Mesendoderm (in vitro differentiated cells): Measurements from ENCODE around the gene OR56A4.

Experiments
- DNase-seq: peaks from one replicate; pipeline ENCODE4 v3.0.0; 2013
- H2AK5ac ChIP-seq: 2 replicates; pipeline ENCODE4 v1.6.1; 2013; ENCODE audit warnings: low read length, inconsistent platforms
- H2BK120ac ChIP-seq: 2 replicates; pipeline ENCODE4 v1.6.1; 2013; ENCODE audit warnings: low read depth, mild to moderate bottlenecking, low read length, moderate library complexity, mixed read lengths
- H2BK15ac ChIP-seq: replicated peaks from 2 replicates; pipeline ENCODE4 v1.6.1; 2013; ENCODE audit warnings: low read depth, mild to moderate bottlenecking, moderate library complexity
- H2BK5ac ChIP-seq: 2 replicates; pipeline ENCODE4 v1.6.1; 2013; ENCODE audit warnings: low read length, inconsistent platforms
- H3K18ac ChIP-seq: 2 replicates; pipeline ENCODE4 v1.6.1; 2013; ENCODE audit warnings: mild to moderate bottlenecking, low read length, mixed read lengths
- H3K23ac ChIP-seq: one replicate; pipeline ENCODE4 v1.6.1; 2013; ENCODE audit warnings: low read length
- H3K27ac ChIP-seq: 2 replicates; pipeline ENCODE4 v1.5.1; 2013; ENCODE audit warnings: low read depth, mild to moderate bottlenecking, inconsistent platforms, low read length, moderate library complexity
- H3K27me3 ChIP-seq: 2 replicates; pipeline ENCODE4 v1.6.1; 2013; ENCODE audit warnings: low read length, control low read depth, mild to moderate bottlenecking, inconsistent platforms; ENCODE audit not compliant: insufficient read depth, poor library complexity
- H3K36me3 ChIP-seq: 2 replicates; pipeline ENCODE4 v1.6.1; 2013; ENCODE audit warnings: low read length, inconsistent platforms; ENCODE audit not compliant: control insufficient read depth, insufficient read depth
- H3K4ac ChIP-seq: one replicate; pipeline ENCODE4 v1.6.1; 2013; ENCODE audit warnings: low read depth, mild to moderate bottlenecking, low read length, moderate library complexity
- H3K4me1 ChIP-seq: 2 replicates; pipeline ENCODE4 v1.6.1; 2013; ENCODE audit warnings: low read depth, low read length, inconsistent platforms; ENCODE audit not compliant: control insufficient read depth
- H3K4me2 ChIP-seq: 2 replicates; pipeline ENCODE4 v1.6.1; 2013; ENCODE audit warnings: low read length
- H3K4me3 ChIP-seq: 2 replicates; pipeline ENCODE4 v1.5.1; 2013; ENCODE audit warnings: mild to moderate bottlenecking, low read length
- H3K56ac ChIP-seq: one replicate; pipeline ENCODE4 v1.6.1; 2013; ENCODE audit warnings: low read length
- H3K79me1 ChIP-seq: 2 replicates; pipeline ENCODE4 v1.6.1; 2013; ENCODE audit warnings: low read length, inconsistent platforms
- H3K79me2 ChIP-seq: 2 replicates; pipeline ENCODE4 v1.6.1; 2013; ENCODE audit warnings: mild to moderate bottlenecking, low read length; ENCODE audit not compliant: control insufficient read depth, insufficient read depth
- H3K9ac ChIP-seq: 2 replicates; pipeline ENCODE4 v1.6.1; 2013; ENCODE audit warnings: low read length, inconsistent platforms
- H4K5ac ChIP-seq: one replicate; pipeline ENCODE4 v1.6.1; 2013; ENCODE audit warnings: low read length
- H4K8ac ChIP-seq: one replicate; pipeline ENCODE4 v1.6.1; 2013; ENCODE audit warnings: low read depth, mild to moderate bottlenecking, control low read depth, low read length, moderate library complexity
- WGBS: extraction: QIAGEN DNeasy Blood & Tissue Kit; methylation state at CpG from one replicate; pipeline ENCODE4 v1.1.7; 2013; ENCODE audit warnings: low lambda C conversion rate, missing lambda C conversion rate; ENCODE audit not compliant: insufficient coverage; ENCODE audit errors: extremely low coverage; 5-methylcytosine and 5-hydroxymethylcytosine counted together

Gene OR56A4

DNA sequence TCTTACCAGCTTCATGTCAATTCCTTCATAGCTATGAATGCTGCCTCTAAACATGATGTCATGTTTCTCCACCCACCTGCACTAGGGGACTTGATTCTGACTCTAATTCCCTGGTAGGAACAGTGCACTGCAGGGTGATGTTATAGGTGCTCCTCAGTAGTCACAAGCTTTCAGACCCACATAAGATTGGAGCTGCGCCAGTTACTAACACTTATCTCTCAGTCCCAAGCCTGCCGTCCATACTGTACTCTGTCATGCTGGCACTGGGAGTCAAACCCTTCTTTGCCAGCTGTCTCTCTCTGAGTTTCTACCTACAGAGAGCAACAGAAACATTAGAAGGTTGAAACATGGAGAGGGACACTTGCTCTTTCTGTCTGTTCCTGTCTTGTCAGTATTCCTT, 18.3 kb upstream of the OR56A4 start:
- Histone ChIP-seq H2BK15ac (no peak overlapping the region), H4K5ac (no peak overlapping the region), H3K4me2 (no peak overlapping the region), H3K27ac (no peak overlapping the region), H3K18ac (no peak overlapping the region), H2AK5ac (no peak overlapping the region), H3K79me1 (no peaks in the 10 kb centered on the region), H3K9ac (no peak overlapping the region), H4K8ac (no peak overlapping the region), H2BK5ac (no peak overlapping the region), H3K79me2 (no peaks in the 10 kb centered on the region), H3K4ac (no peak overlapping the region), H3K4me3 (no peak overlapping the region), H2BK120ac (no peak overlapping the region), H3K56ac (no peak overlapping the region), H3K23ac (no peak overlapping the region), H3K36me3 (no peaks in the 10 kb centered on the region), H3K4me1 (peaks cover 2% of the 10 kb centered on the region), H3K27me3 (no peaks in the 10 kb centered on the region)
- DNase-seq = no peak
- WGBS = no CpG with 5 or more reads among the region's 2 CpGs

DNA sequence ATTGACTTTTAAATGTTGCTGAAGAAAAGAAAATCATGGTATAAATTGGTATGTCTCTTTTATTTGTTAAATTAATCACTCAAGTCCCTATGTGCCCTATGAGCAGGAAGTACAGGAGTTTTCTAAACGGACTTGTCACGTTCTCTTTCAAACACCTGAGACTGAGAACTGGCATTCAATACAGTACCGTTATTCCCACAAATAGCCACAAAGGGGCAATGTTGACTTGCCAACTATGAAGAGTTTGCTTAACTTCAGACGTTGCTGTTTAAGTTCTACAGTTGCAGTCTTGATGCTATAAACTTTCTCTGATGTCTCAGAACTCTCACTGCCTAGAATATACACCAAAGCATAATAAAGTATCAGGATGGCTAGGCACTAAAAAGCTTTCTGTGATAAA, 16.2 kb upstream of the OR56A4 start:
- no peak overlapping the region for H3K18ac ChIP-seq
- H4K5ac ChIP-seq = no peak overlapping the region
- no CpG with 5 or more reads among the region's 4 CpGs for WGBS
- peaks cover 2% of the 10 kb centered on the region for H3K4me1 ChIP-seq
- no peak overlapping the region for H3K4me3 ChIP-seq
- H3K79me2 ChIP-seq = no peaks in the 10 kb centered on the region
- H3K4me2 ChIP-seq = no peak overlapping the region
- no peak overlapping the region for H3K27ac ChIP-seq
- H2BK15ac ChIP-seq = no peak overlapping the region
- H3K27me3 ChIP-seq = no peaks in the 10 kb centered on the region
- no peaks in the 10 kb centered on the region for H3K36me3 ChIP-seq
- no peak overlapping the region for H2AK5ac ChIP-seq
- no peak overlapping the region for H3K4ac ChIP-seq
- DNase-seq = peak; percentile 73
- H3K56ac ChIP-seq = no peak overlapping the region
- no peak overlapping the region for H3K9ac ChIP-seq
- H3K79me1 ChIP-seq = no peaks in the 10 kb centered on the region
- H2BK5ac ChIP-seq = no peak overlapping the region
- no peak overlapping the region for H3K23ac ChIP-seq
- no peak overlapping the region for H4K8ac ChIP-seq
- no peak overlapping the region for H2BK120ac ChIP-seq

DNA sequence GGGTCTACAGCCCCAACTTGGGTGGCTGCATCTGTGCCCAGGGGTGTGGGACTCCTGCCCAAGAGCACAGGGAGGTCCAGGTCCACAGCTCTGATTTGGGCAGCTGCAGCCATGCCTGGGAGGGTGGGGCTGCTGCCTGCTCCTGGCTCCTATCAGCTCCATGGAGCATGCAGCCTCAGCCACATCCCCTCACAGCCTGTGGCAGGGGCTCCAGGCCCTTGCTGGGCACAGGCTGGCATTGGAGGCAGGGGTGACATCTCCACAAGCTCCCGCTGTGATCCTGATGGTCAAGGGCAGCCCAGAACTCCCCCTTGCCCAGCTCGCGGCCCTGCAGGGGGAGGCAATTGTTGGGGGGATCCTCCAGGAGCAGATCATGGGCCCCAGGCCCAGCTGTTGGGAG, 6.3 kb upstream of the OR56A4 start:
- no peaks in the 10 kb centered on the region for H3K79me1 ChIP-seq

DNA sequence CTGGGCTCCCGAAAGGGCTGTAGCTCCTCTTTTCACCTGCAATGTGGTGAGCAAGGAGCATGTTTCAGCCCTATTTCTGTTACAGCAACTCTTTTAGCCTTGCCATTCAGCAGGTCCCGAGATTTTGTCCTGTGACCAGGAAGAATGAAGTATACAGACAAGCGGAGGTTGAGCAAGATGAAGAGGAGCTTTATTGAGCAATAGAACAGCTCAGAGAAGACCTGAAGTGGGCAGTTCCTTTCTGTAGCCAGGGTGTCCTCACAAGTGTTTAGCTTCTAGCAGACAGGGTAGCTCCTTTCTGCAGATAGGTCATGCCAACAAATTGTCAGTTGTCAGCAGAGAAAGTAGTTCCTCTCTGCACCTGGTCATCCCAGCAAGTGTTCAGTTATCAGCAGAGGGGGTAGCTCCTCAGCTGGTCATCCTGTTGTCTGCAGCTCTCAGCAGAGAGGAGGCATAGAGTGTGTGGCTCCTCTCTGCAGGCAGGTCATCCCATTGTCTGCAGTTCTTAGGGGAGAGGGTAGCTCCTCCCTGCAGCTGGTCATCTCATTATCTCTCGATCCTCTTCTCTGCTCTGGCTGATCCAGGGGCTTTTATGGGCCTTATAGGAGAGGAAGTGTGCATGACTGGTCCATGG, 5.4 kb upstream of the OR56A4 start:
- Histone ChIP-seq H2BK5ac (no peak overlapping the region), H3K36me3 (no peaks in the 10 kb centered on the region), H3K4ac (no peak overlapping the region), H2BK120ac (no peak overlapping the region), H3K23ac (no peak overlapping the region), H3K79me1 (no peaks in the 10 kb centered on the region), H3K27ac (no peak overlapping the region), H3K4me3 (no peak overlapping the region), H3K4me2 (no peak overlapping the region), H2AK5ac (no peak overlapping the region), H3K56ac (no peak overlapping the region), H2BK15ac (no peak overlapping the region), H3K9ac (no peak overlapping the region), H3K27me3 (no peaks in the 10 kb centered on the region), H3K18ac (no peak overlapping the region), H3K79me2 (no peaks in the 10 kb centered on the region), H4K8ac (no peak overlapping the region), H4K5ac (no peak overlapping the region), H3K4me1 (no peaks in the 10 kb centered on the region)
- peak; percentile 3 for DNase-seq
- WGBS = no CpG with 5 or more reads among the region's 4 CpGs

More for the DNA sequence above, 6.3 kb upstream of the OR56A4 start:
- Histone ChIP-seq H3K4ac (no peak overlapping the region), H3K23ac (no peak overlapping the region), H4K5ac (no peak overlapping the region), H3K4me2 (no peak overlapping the region), H3K4me1 (no peaks in the 10 kb centered on the region), H3K4me3 (no peak overlapping the region), H3K27me3 (no peaks in the 10 kb centered on the region), H3K9ac (no peak overlapping the region), H3K79me2 (no peaks in the 10 kb centered on the region), H3K56ac (no peak overlapping the region), H4K8ac (no peak overlapping the region), H2BK120ac (no peak overlapping the region), H2AK5ac (no peak overlapping the region), H2BK5ac (no peak overlapping the region), H2BK15ac (no peak overlapping the region), H3K36me3 (no peaks in the 10 kb centered on the region), H3K27ac (no peak overlapping the region), H3K18ac (no peak overlapping the region)
- WGBS = no CpG with 5 or more reads among the region's 3 CpGs
- DNase-seq = no peak

DNA sequence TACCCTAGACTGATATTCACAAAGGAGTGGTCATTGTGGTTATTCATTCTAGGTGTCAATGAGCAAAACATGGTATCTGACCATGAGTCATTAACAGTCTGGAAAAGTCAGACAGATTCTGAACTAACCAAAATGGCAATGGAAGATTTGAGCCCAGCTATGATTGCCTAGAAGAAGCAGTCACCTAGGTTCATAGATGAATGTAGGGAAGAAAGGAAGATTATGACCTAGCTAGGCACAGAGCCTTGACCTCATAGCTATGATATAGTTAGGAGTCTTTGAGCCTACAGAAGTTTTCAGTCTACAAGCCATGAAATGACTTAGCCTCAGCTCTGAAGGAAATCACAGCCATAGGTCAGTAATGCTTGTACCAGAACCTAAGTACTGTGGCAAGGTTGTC, 351 bp downstream of the OR56A4 start:
- Histone ChIP-seq H2BK15ac (no peak overlapping the region), H3K4me1 (no peaks in the 10 kb centered on the region), H3K23ac (no peak overlapping the region), H2AK5ac (no peak overlapping the region), H3K9ac (no peak overlapping the region), H3K4me2 (no peak overlapping the region), H2BK5ac (no peak overlapping the region), H3K27ac (no peak overlapping the region), H3K27me3 (no peaks in the 10 kb centered on the region), H3K18ac (no peak overlapping the region), H3K79me1 (no peaks in the 10 kb centered on the region), H4K5ac (no peak overlapping the region), H3K56ac (no peak overlapping the region), H3K4me3 (no peak overlapping the region), H4K8ac (no peak overlapping the region), H3K79me2 (no peaks in the 10 kb centered on the region), H3K4ac (no peak overlapping the region), H2BK120ac (no peak overlapping the region), H3K36me3 (no peaks in the 10 kb centered on the region)
- DNase-seq = no peak

DNA sequence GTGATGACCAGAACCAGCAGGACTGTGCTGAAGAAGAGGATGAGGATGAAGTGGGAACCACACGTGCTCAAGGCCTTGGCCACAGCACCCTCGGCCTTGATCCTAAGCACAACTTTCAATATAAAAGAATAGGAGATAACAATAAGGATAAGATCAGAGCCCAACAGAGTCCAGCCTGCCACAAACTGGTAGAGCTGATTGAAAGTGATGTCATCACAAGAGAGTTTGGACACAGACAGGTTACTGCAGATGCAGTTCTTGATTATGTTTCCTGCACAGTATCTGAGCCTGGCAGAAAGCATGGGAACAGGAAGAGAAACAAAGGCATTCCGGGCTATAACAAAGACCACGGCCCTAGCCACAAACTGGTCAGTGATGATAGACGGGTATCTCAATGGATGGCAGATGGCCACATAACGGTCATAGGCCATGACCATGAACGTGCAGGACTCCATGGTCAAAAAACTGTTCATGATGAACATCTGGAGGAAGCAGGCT, 4.5 kb downstream of the OR56A4 start:
- H4K8ac ChIP-seq = no peak overlapping the region
- no peak overlapping the region for H3K4me2 ChIP-seq
- H2AK5ac ChIP-seq = no peak overlapping the region
- H3K27me3 ChIP-seq = no peaks in the 10 kb centered on the region
- H3K4ac ChIP-seq = no peak overlapping the region
- H4K5ac ChIP-seq = no peak overlapping the region
- H3K4me1 ChIP-seq = no peaks in the 10 kb centered on the region
- H2BK120ac ChIP-seq = no peak overlapping the region
- H3K23ac ChIP-seq = no peak overlapping the region
- WGBS = no CpG with 5 or more reads among the region's 7 CpGs
- no peak overlapping the region for H3K27ac ChIP-seq
- H2BK15ac ChIP-seq = no peak overlapping the region
- DNase-seq = no peak
- H3K4me3 ChIP-seq = no peak overlapping the region
- no peaks in the 10 kb centered on the region for H3K79me2 ChIP-seq
- H2BK5ac ChIP-seq = no peak overlapping the region
- H3K56ac ChIP-seq = no peak overlapping the region
- no peak overlapping the region for H3K18ac ChIP-seq
- no peak overlapping the region for H3K9ac ChIP-seq
- H3K36me3 ChIP-seq = no peaks in the 10 kb centered on the region
- H3K79me1 ChIP-seq = no peaks in the 10 kb centered on the region
